Calu3 (cell line): ENCODE data around the gene APMAP. TPM values are rescaled to one million over a fixed set of nuclear protein-coding genes. Genes with fewer than 3 reads are reported as not detected.

Experiments
- BruUV-seq: library from RNA; stranded (reverse); fragments of 400-500 nt; replicated peaks from 2 replicates; lab custom pipeline; 2021; lab: Mats Ljungman, UMichigan
- CTCF ChIA-PET: fragments of 300-600 bp; sonication (Branson Sonifier 250); formaldehyde crosslinking; loops from one replicate; lab custom pipeline; 2022; ENCODE audit warnings: antibody characterized with exemption; lab: Charles Lee
- DNase-seq: peaks from one replicate; pipeline ENCODE4 v3.0.0; 2022
- H3K27ac Mint-ChIP-seq: one replicate; pipeline ENCODE4 v1.8.0; 2022; ENCODE audit warnings: mixed read lengths; ENCODE audit not compliant: unreplicated experiment
- H3K27me3 Mint-ChIP-seq: one replicate; pipeline ENCODE4 v1.8.0; 2022; ENCODE audit warnings: mixed read lengths; ENCODE audit not compliant: unreplicated experiment
- H3K36me3 Mint-ChIP-seq: one replicate; pipeline ENCODE4 v1.8.0; 2022; ENCODE audit warnings: mild to moderate bottlenecking, moderate library complexity, mixed read lengths; ENCODE audit not compliant: insufficient read depth, unreplicated experiment
- H3K4me1 Mint-ChIP-seq: one replicate; pipeline ENCODE4 v1.8.0; 2022; ENCODE audit warnings: mild to moderate bottlenecking, low read depth, mixed read lengths; ENCODE audit not compliant: unreplicated experiment
- H3K4me3 Mint-ChIP-seq: one replicate; pipeline ENCODE4 v1.8.0; 2022; ENCODE audit warnings: mild to moderate bottlenecking, low read depth, moderate library complexity, mixed read lengths; ENCODE audit not compliant: unreplicated experiment
- H3K9me3 Mint-ChIP-seq: one replicate; pipeline ENCODE4 v1.8.0; 2022; ENCODE audit warnings: low read depth, mixed read lengths; ENCODE audit not compliant: unreplicated experiment
- CTCF ChIP-seq: fragments of 200-600 bp; IDR thresholded peaks from one replicate; pipeline ENCODE4 v1.8.0; 2022; ENCODE audit warnings: antibody characterized with exemption; ENCODE audit not compliant: unreplicated experiment
- intact Hi-C: fragments of 100-400 bp; cut with micrococcal nuclease; formaldehyde crosslinking; loops from one replicate; pipeline ENCODE4 v1.10.0; 2022; ENCODE audit not compliant: unreplicated experiment
- total RNA-seq: library from RNA; stranded (reverse); gene quantifications from 2 replicates; pipeline ENCODE4 v1.2.3, GENCODE V29; 2022

APMAP gene
- total RNA-seq, 1 experiment from 2014 or later: 30.7 TPM

GRCh38 chr20:24916412-24916811 is 76.1 kb downstream of the APMAP start:
- CTCF ChIA-PET: no interaction called here
- H3K27ac Mint-ChIP-seq: no peak overlapping the region
- H3K4me1 Mint-ChIP-seq: no peaks in the 10 kb centered on the region
- no peaks in the 10 kb centered on the region for H3K36me3 Mint-ChIP-seq
- BruUV-seq: no TSS peak
- no peak overlapping the region for H3K4me3 Mint-ChIP-seq
- no peaks in the 10 kb centered on the region for H3K9me3 Mint-ChIP-seq
- intact Hi-C loops: loop anchor here (5.0 kb wide), 1 partner anchor 814 kb away; no protein-coding TSS in a partner anchor
- no peak for TF ChIP-seq CTCF
- no peak for DNase-seq
- H3K27me3 Mint-ChIP-seq: peaks cover 6% of the 10 kb centered on the region

GRCh38 chr20:24915892-24916291 is 76.7 kb downstream of the APMAP start:
- H3K36me3 Mint-ChIP-seq: no peaks in the 10 kb centered on the region
- TF ChIP-seq CTCF: no peak
- no peaks in the 10 kb centered on the region for H3K4me1 Mint-ChIP-seq
- H3K27me3 Mint-ChIP-seq: peaks cover 11% of the 10 kb centered on the region
- no peak overlapping the region for H3K4me3 Mint-ChIP-seq
- BruUV-seq: no TSS peak
- CTCF ChIA-PET: no interaction called here
- no peaks in the 10 kb centered on the region for H3K9me3 Mint-ChIP-seq
- DNase-seq: no peak
- H3K27ac Mint-ChIP-seq: no peak overlapping the region
- intact Hi-C loops: loop anchor here (5.0 kb wide), 1 partner anchor 814 kb away; no protein-coding TSS in a partner anchor

- BruUV-seq: no TSS peak
- Mint-ChIP-seq H3K27ac (no peak overlapping the region), H3K27me3 (peaks cover 12% of the 10 kb centered on the region), H3K9me3 (no peaks in the 10 kb centered on the region), H3K4me3 (no peak overlapping the region), H3K36me3 (no peaks in the 10 kb centered on the region), H3K4me1 (no peaks in the 10 kb centered on the region)
- intact Hi-C loops: loop anchor here (5.0 kb wide), 1 partner anchor 813 kb away; no protein-coding TSS in a partner anchor
- CTCF ChIA-PET: no interaction called here
- no peak for DNase-seq
- TF ChIP-seq CTCF: no peak
These were observed 77.1 kb downstream of the APMAP start for GRCh38 chr20:24915440-24915839.

GRCh38 chr20:24914388-24915241 is 77.9 kb downstream of the APMAP start:
- Mint-ChIP-seq H3K4me3 (no peak overlapping the region), H3K36me3 (no peaks in the 10 kb centered on the region), H3K27ac (no peak overlapping the region), H3K27me3 (peaks cover 12% of the 10 kb centered on the region), H3K9me3 (no peaks in the 10 kb centered on the region), H3K4me1 (no peaks in the 10 kb centered on the region)
- CTCF ChIA-PET: no interaction called here
- intact Hi-C loops: loop anchor here (5.0 kb wide), 1 partner anchor 812 kb away; no protein-coding TSS in a partner anchor
- BruUV-seq: no TSS peak
- no peak for TF ChIP-seq CTCF
- no peak for DNase-seq
